ENCODE data around the gene SLC25A39.

SLC25A39 gene

DNA sequence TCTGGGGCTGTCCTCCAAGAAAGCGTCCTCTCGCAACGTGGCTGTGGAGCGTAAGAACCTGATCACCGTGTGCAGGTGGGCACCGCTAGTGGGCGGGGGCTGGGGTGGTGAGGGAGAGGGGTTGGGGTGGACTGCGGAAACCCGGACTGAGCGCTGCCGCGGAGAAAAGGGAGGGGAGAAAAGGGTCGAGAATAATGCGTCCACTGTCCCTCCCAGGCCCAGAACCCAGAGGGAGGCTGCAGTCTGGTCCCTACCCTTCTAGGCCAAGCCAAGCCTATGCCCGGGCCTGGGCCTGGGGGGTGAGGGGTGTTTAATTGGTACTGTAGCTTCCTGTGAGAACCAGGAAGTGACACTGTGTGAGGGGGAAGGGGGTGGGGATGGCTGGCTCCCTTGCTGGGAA lies 15.8 kb downstream of the SLC25A39 start:
- DNase-seq (ENCODE audit: low read depth), result no peak
- H3K4me3 ChIP-seq (ENCODE audit: low read depth, low read length), result no peak overlapping the region
- no peak for TF ChIP-seq CTCF (IDR thresholded peaks at IDR 0.05; ENCODE audit: low read depth, low read length, missing control alignments)

DNA sequence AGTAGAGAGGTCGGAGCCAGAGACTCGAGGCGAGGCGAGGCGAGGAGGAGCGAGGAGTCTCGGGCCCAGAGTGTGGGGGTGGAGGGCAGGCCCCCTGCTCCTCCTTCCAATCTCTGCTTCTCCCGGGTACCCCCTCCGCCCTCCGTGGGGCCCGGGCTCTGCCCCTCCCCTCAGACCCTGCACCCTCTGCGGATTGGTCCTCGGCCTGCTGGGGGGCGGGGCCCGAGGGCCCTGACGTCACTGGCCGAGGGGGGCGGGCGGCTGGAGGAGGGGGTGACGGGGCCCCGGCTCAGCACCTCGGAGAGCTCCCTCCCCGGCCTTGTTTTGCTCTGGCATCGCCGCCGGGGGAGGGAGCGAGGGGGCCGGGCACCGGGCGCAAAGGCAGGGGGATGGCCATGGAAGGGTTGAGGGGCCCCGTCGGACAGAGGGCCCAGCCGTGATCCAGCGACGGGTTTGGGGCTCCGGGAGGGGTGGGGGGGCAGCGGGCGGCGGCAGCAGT lies 16.3 kb downstream of the SLC25A39 start, which contains the start of gene RUNDC3A:
TSS of gene RUNDC3A (plus strand) at position 282 of the 499 bp plus-strand sequence. CDS start 232 bp downstream, outside the sequence.
- no peak for DNase-seq (ENCODE audit: low read depth)
- H3K4me3 ChIP-seq (ENCODE audit: low read depth, low read length), result no peak within 1 kb of the TSS; the same call in 1 of the 2 replicates
- TF ChIP-seq CTCF (IDR thresholded peaks at IDR 0.05; ENCODE audit: low read depth, low read length, missing control alignments), result no peak

GRCh38 chr17:44307387-44308186 lies 17.0 kb downstream of the SLC25A39 start:
- no peak for DNase-seq (ENCODE audit: low read depth)
- no peak overlapping the region for H3K4me3 ChIP-seq (ENCODE audit: low read depth, low read length)
- TF ChIP-seq CTCF (IDR thresholded peaks at IDR 0.05; ENCODE audit: low read depth, low read length, missing control alignments), result no peak

DNA sequence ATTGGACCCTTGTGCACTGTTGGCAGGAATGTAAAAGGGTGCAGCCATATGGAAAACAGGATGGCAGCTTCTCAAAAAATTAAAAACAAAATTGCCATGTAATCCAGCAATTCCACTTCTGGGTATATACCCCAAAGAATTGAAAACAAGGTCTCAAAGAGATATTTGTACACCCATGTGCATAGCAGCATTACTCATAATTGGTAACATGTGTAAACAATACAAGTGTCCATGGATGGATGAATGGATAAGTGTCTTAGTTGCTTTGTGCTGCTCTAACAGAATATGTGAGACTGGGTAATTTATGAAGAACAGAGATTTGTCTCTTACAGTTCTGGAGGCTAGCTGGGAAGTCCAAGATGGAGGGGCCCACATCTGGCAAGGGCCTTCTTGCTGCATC lies 20.0 kb downstream of the SLC25A39 start:
- no peak for DNase-seq (ENCODE audit: low read depth)
- no peak for TF ChIP-seq CTCF (IDR thresholded peaks at IDR 0.05; ENCODE audit: low read depth, low read length, missing control alignments)
- no peak overlapping the region for H3K4me3 ChIP-seq (ENCODE audit: low read depth, low read length)

DNA sequence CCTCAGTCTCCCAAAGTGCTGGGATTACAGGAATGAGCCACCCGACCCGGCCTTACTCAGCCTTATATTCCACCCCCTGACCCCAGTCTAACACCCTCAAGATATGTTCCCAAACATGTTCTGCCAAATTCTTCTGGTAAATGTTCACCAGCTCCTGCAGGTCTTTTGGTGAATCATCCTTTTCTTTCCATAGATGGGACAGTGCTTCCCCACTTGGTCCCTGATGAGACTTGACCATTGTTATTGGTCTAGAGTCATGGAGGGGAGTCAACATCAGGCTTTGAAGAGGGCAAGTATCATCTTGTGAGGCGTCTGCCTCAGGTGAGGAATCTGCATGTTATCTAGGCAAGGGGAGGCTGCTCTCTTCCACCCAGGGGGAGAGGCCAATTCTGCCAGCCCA lies 26.6 kb downstream of the SLC25A39 start:
- no peak overlapping the region for H3K4me3 ChIP-seq (ENCODE audit: low read depth, low read length)
- TF ChIP-seq CTCF (IDR thresholded peaks at IDR 0.05; ENCODE audit: low read depth, low read length, missing control alignments), result no peak
- no peak for DNase-seq (ENCODE audit: low read depth)

DNA sequence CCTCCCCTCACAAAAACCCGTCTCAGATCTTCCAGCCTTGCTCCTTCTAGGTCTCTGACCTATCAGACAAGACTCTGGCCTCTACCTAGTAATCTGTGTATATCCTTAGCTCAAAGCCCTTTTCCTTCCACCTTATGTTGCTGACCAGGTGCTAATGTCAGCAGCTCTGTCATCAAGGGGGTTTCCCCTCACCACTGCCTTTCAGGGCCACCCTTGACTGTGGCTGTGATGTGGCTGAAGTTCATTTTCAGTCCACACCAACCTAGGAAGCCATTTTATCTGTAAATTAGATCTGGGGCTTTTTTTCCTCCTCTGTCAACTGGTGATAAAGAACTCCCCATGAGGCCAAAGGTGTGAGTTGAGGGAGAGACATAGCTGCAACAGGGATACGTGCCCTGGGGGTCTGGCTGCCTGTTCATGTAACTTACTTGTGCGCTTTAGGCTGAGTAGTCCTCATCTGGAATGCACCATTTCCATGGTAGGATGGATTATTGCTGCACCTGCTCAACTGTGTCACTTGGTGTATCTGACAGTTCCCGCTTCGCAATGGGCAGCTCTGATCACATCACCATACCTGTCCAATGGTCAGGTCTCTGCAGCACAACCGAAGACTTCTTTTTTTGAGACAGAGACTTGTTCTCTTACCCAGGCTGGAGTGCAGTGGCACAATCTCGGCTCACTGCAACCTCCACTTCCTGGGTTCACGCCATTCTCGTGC lies 31.0 kb downstream of the SLC25A39 start:
- TF ChIP-seq CTCF (IDR thresholded peaks at IDR 0.05; ENCODE audit: low read depth, low read length, missing control alignments), result no peak
- no peak overlapping the region for H3K4me3 ChIP-seq (ENCODE audit: low read depth, low read length)
- DNase-seq (ENCODE audit: low read depth), result no peak

All from GM12864 (cell line).